Measurements from ENCODE around the gene CCSER2. TPM values are rescaled to one million over a fixed set of nuclear protein-coding genes. Genes with fewer than 3 reads are reported as not detected.
A peak's percentile ranks its signal among the peaks of the same experiment; 100 is the strongest.
"Not testable (repeated sequence)": the region's sequence is repeated elsewhere in the genome, so short reads cannot be mapped to it uniquely, and the experiment has no call there.

CCSER2 gene
- total RNA-seq, 3 donors from 2014 or later: 30.2 to 118 (median 48.3) TPM

- intact Hi-C loops (cut with DNase I, micrococcal nuclease): no loop called here
- TF ChIP-seq CTCF (IDR thresholded peaks at IDR 0.05): no peak
- DNase-seq: no peak
- Histone ChIP-seq H3K36me3 (ENCODE audit: low read depth) (no peaks in the 10 kb centered on the region), H3K4me3 (no peak overlapping the region), H3K4me1 (ENCODE audit: low read depth) (no peaks in the 10 kb centered on the region), H3K9me3 (no peaks in the 10 kb centered on the region)
- no peak for ATAC-seq
Measured at GRCh38 chr10:84314275-84314674, 14.1 kb upstream of the CCSER2 start.

- intact Hi-C loops (cut with DNase I, micrococcal nuclease): no loop called here
- TF ChIP-seq CTCF (IDR thresholded peaks at IDR 0.05): no peak
- H3K36me3 ChIP-seq (ENCODE audit: low read depth): no peaks in the 10 kb centered on the region
- H3K4me1 ChIP-seq (ENCODE audit: low read depth): no peaks in the 10 kb centered on the region
- H3K4me3 ChIP-seq: no peak overlapping the region
- DNase-seq (no peak), ATAC-seq (no peak)
- no peaks in the 10 kb centered on the region for H3K9me3 ChIP-seq
Measured at GRCh38 chr10:84317174-84317573, 11.2 kb upstream of the CCSER2 start.

- ATAC-seq (no peak), DNase-seq (no peak)
- intact Hi-C loops (cut with DNase I, micrococcal nuclease): no loop called here
- TF ChIP-seq CTCF (IDR thresholded peaks at IDR 0.05): no peak
- no peak overlapping the region for H3K4me3 ChIP-seq
- no peaks in the 10 kb centered on the region for H3K9me3 ChIP-seq
- H3K4me1 ChIP-seq (ENCODE audit: low read depth): no peaks in the 10 kb centered on the region
- no peaks in the 10 kb centered on the region for H3K36me3 ChIP-seq (ENCODE audit: low read depth)
Measured at GRCh38 chr10:84321902-84322301, 6.5 kb upstream of the CCSER2 start.

GRCh38 chr10:84323566-84323965 lies 4.8 kb upstream of the CCSER2 start:
- DNase-seq; H3K4me1 ChIP-seq (ENCODE audit: low read depth); intact Hi-C loops (cut with DNase I, micrococcal nuclease); H3K4me3 ChIP-seq; H3K9me3 ChIP-seq; ATAC-seq; H3K36me3 ChIP-seq (ENCODE audit: low read depth): not testable (repeated sequence)

GRCh38 chr10:84326995-84327394 lies 1.4 kb upstream of the CCSER2 start:
- ATAC-seq; DNase-seq; intact Hi-C loops (cut with DNase I, micrococcal nuclease); H3K36me3 ChIP-seq (ENCODE audit: low read depth); H3K9me3 ChIP-seq; H3K4me3 ChIP-seq: not testable (repeated sequence)
- peaks cover 11% of the 10 kb centered on the region for H3K4me1 ChIP-seq (ENCODE audit: low read depth)

GRCh38 chr10:84329196-84329611 lies 815 bp downstream of the CCSER2 start:
- Histone ChIP-seq H3K9me3 (no peaks in the 10 kb centered on the region), H3K4me1 (ENCODE audit: low read depth) (peaks cover 15% of the 10 kb centered on the region), H3K4me3 (peak overlapping the region; percentile 98), H3K36me3 (ENCODE audit: low read depth) (no peaks in the 10 kb centered on the region)
- ATAC-seq (peak; percentile 19), DNase-seq (peak in 1 of 3 donors; percentile 45)
- intact Hi-C loops (cut with DNase I, micrococcal nuclease): no loop called here
- TF ChIP-seq CTCF (IDR thresholded peaks at IDR 0.05): no peak

- no peak for TF ChIP-seq CTCF (IDR thresholded peaks at IDR 0.05)
- ATAC-seq: no peak
- no peaks in the 10 kb centered on the region for H3K36me3 ChIP-seq (ENCODE audit: low read depth)
- no peaks in the 10 kb centered on the region for H3K9me3 ChIP-seq
- peaks cover 15% of the 10 kb centered on the region for H3K4me1 ChIP-seq (ENCODE audit: low read depth)
- no peak for DNase-seq
- H3K4me3 ChIP-seq: no peak overlapping the region
- intact Hi-C loops (cut with DNase I, micrococcal nuclease): no loop called here
Measured at GRCh38 chr10:84329986-84330651, 1.7 kb downstream of the CCSER2 start.

All from mucosa of descending colon (tissue), 3 donors.